K562 (cell line): ENCODE data around the gene DIRAS1. TPM values are rescaled to one million over a fixed set of nuclear protein-coding genes. Genes with fewer than 3 reads are reported as not detected.

Source experiments
- polyA plus RNA-seq, 8 experiments: library from polyadenylated mRNA; depleted of rRNA in 4 of 8; stranded (reverse) in 5 of 8; unstranded in 3 of 8; fragments of >200 nt; fragmentation: Nextera tagmentation in 2 of 8; fragmentation: Illumina TruSeq in 1 of 8; extraction: Ambion mirVana in 2 of 8; extraction: Trizol in 1 of 8; gene quantifications; 2 replicates each; pipeline versions ENCODE4 v1.2.1 to v1.2.3, GENCODE V29; 2011 to 2014; ENCODE audit warnings: inconsistent platforms in 1 of 8, missing spikeins in 1 of 8
- total RNA-seq, 7 experiments: library from RNA; depleted of rRNA in 6 of 7; stranded (reverse); fragments of >200 nt in 6 of 7; fragmentation: Illumina TruSeq in 2 of 7; extraction: Trizol in 2 of 7; gene quantifications; 2 replicates each; pipeline versions ENCODE4 v1.2.1 to v1.2.3, GENCODE V29; 2011 to 2021; ENCODE audit warnings: low replicate concordance in 1 of 7

DIRAS1 gene
- total and polyA plus RNA-seq, 9 of the 15 experiments (the other 6 are each of a cell fraction or from before 2014, with no cell fraction given), result 0.11 to 12.0 (median 2.9) TPM

Other genes starting within 250 kb of the DIRAS1 start
Only the 7 nearest of the 10 such genes appear.
- gene GNG7, start 18.7 kb downstream of the DIRAS1 start, total RNA-seq (2014; rRNA removed), result 0.09 TPM in 1 of 2 replicates, not detected in the other
- gene GNG7, start 18.7 kb downstream of the DIRAS1 start, total RNA-seq (2014; rRNA removed; fragmentation: Illumina TruSeq; extraction: Trizol), result 0.04 TPM in 1 of 2 replicates, not detected in the other
- gene GNG7, start 18.7 kb downstream of the DIRAS1 start, total RNA-seq (2015; rRNA removed; fragmentation: Illumina TruSeq; extraction: Trizol), result 0.04 TPM in 2 replicates
- gene GNG7, start 18.7 kb downstream of the DIRAS1 start, total RNA-seq (2021), result 0.11 and 0.20 TPM in 2 replicates
- 0.08 and 0.12 TPM in 2 replicates for gene GNG7, start 18.7 kb downstream of the DIRAS1 start, polyA plus RNA-seq (2011; rRNA removed)
- 0.04 TPM in 2 replicates for gene GNG7, start 18.7 kb downstream of the DIRAS1 start, polyA plus RNA-seq (2014; fragmentation: Illumina TruSeq; extraction: Trizol)
- under 1 TPM in 1 of 2 experiments, not detected in 1; 0.01 TPM for gene GNG7, start 18.7 kb downstream of the DIRAS1 start, polyA plus RNA-seq (2014; fragmentation: Nextera tagmentation; extraction: Ambion mirVana)
- 0.07 TPM in 1 of 2 replicates, not detected in the other for gene GNG7, start 18.7 kb downstream of the DIRAS1 start, polyA plus RNA-seq (2014; rRNA removed)
- gene SLC39A3, start 18.6 kb upstream of the DIRAS1 start, total RNA-seq (2014; rRNA removed), result 161 and 172 TPM in 2 replicates
- 58.6 and 93.5 TPM in 2 replicates for gene SLC39A3, start 18.6 kb upstream of the DIRAS1 start, total RNA-seq (2014; rRNA removed; fragmentation: Illumina TruSeq; extraction: Trizol)
- 87.1 and 91.3 TPM in 2 replicates for gene SLC39A3, start 18.6 kb upstream of the DIRAS1 start, total RNA-seq (2015; rRNA removed; fragmentation: Illumina TruSeq; extraction: Trizol)
- 149 and 152 TPM in 2 replicates for gene SLC39A3, start 18.6 kb upstream of the DIRAS1 start, total RNA-seq (2021)
- gene SLC39A3, start 18.6 kb upstream of the DIRAS1 start, polyA plus RNA-seq (2011; rRNA removed), result 127 and 145 TPM in 2 replicates
- 215 and 268 TPM in 2 replicates for gene SLC39A3, start 18.6 kb upstream of the DIRAS1 start, polyA plus RNA-seq (2014; fragmentation: Illumina TruSeq; extraction: Trizol)
- gene SLC39A3, start 18.6 kb upstream of the DIRAS1 start, polyA plus RNA-seq (2014; fragmentation: Nextera tagmentation; extraction: Ambion mirVana), result 1 to 10 TPM; 2.3 to 3.6 TPM
- 165 and 173 TPM in 2 replicates for gene SLC39A3, start 18.6 kb upstream of the DIRAS1 start, polyA plus RNA-seq (2014; rRNA removed)
- 73.2 and 106 TPM in 2 replicates for gene SGTA, start 61.9 kb upstream of the DIRAS1 start, total RNA-seq (2014; rRNA removed)
- gene SGTA, start 61.9 kb upstream of the DIRAS1 start, total RNA-seq (2014; rRNA removed; fragmentation: Illumina TruSeq; extraction: Trizol), result 16.2 and 18.1 TPM in 2 replicates
- 49.9 and 50.8 TPM in 2 replicates for gene SGTA, start 61.9 kb upstream of the DIRAS1 start, total RNA-seq (2015; rRNA removed; fragmentation: Illumina TruSeq; extraction: Trizol)
- 106 and 110 TPM in 2 replicates for gene SGTA, start 61.9 kb upstream of the DIRAS1 start, total RNA-seq (2021)
- 44.5 and 67.3 TPM in 2 replicates for gene SGTA, start 61.9 kb upstream of the DIRAS1 start, polyA plus RNA-seq (2011; rRNA removed)
- 72.3 and 101 TPM in 2 replicates for gene SGTA, start 61.9 kb upstream of the DIRAS1 start, polyA plus RNA-seq (2014; fragmentation: Illumina TruSeq; extraction: Trizol)
- 1 to 10 TPM; 1.4 to 4.8 TPM for gene SGTA, start 61.9 kb upstream of the DIRAS1 start, polyA plus RNA-seq (2014; fragmentation: Nextera tagmentation; extraction: Ambion mirVana)
- 87.3 and 89.9 TPM in 2 replicates for gene SGTA, start 61.9 kb upstream of the DIRAS1 start, polyA plus RNA-seq (2014; rRNA removed)
- gene THOP1, start 64.1 kb upstream of the DIRAS1 start, total RNA-seq (2014; rRNA removed), result 255 and 325 TPM in 2 replicates
- 43.6 and 58.2 TPM in 2 replicates for gene THOP1, start 64.1 kb upstream of the DIRAS1 start, total RNA-seq (2014; rRNA removed; fragmentation: Illumina TruSeq; extraction: Trizol)
- 97.6 and 106 TPM in 2 replicates for gene THOP1, start 64.1 kb upstream of the DIRAS1 start, total RNA-seq (2015; rRNA removed; fragmentation: Illumina TruSeq; extraction: Trizol)
- 193 and 203 TPM in 2 replicates for gene THOP1, start 64.1 kb upstream of the DIRAS1 start, total RNA-seq (2021)
- 96.1 and 122 TPM in 2 replicates for gene THOP1, start 64.1 kb upstream of the DIRAS1 start, polyA plus RNA-seq (2011; rRNA removed)
- 77.3 and 106 TPM in 2 replicates for gene THOP1, start 64.1 kb upstream of the DIRAS1 start, polyA plus RNA-seq (2014; fragmentation: Illumina TruSeq; extraction: Trizol)
- gene THOP1, start 64.1 kb upstream of the DIRAS1 start, polyA plus RNA-seq (2014; fragmentation: Nextera tagmentation; extraction: Ambion mirVana), result 1 to 10 TPM; 1.3 to 2.0 TPM
- gene THOP1, start 64.1 kb upstream of the DIRAS1 start, polyA plus RNA-seq (2014; rRNA removed), result 174 and 181 TPM in 2 replicates
- gene ZNF554, start 98.5 kb upstream of the DIRAS1 start, total RNA-seq (2014; rRNA removed), result 1.2 and 1.5 TPM in 2 replicates
- gene ZNF554, start 98.5 kb upstream of the DIRAS1 start, total RNA-seq (2014; rRNA removed; fragmentation: Illumina TruSeq; extraction: Trizol), result 1.0 and 1.4 TPM in 2 replicates
- gene ZNF554, start 98.5 kb upstream of the DIRAS1 start, total RNA-seq (2015; rRNA removed; fragmentation: Illumina TruSeq; extraction: Trizol), result 1.1 and 1.3 TPM in 2 replicates
- 1.3 and 1.8 TPM in 2 replicates for gene ZNF554, start 98.5 kb upstream of the DIRAS1 start, total RNA-seq (2021)
- gene ZNF554, start 98.5 kb upstream of the DIRAS1 start, polyA plus RNA-seq (2011; rRNA removed), result 1.3 and 1.5 TPM in 2 replicates
- 0.89 and 1.0 TPM in 2 replicates for gene ZNF554, start 98.5 kb upstream of the DIRAS1 start, polyA plus RNA-seq (2014; fragmentation: Illumina TruSeq; extraction: Trizol)
- under 1 TPM; 0.07 to 0.31 TPM for gene ZNF554, start 98.5 kb upstream of the DIRAS1 start, polyA plus RNA-seq (2014; fragmentation: Nextera tagmentation; extraction: Ambion mirVana)
- 1.1 and 1.4 TPM in 2 replicates for gene ZNF554, start 98.5 kb upstream of the DIRAS1 start, polyA plus RNA-seq (2014; rRNA removed)
- 2.0 TPM in 2 replicates for gene ZNF555, start 120.1 kb upstream of the DIRAS1 start, total RNA-seq (2014; rRNA removed)
- 6.0 and 6.8 TPM in 2 replicates for gene ZNF555, start 120.1 kb upstream of the DIRAS1 start, total RNA-seq (2014; rRNA removed; fragmentation: Illumina TruSeq; extraction: Trizol)
- 3.2 and 3.6 TPM in 2 replicates for gene ZNF555, start 120.1 kb upstream of the DIRAS1 start, total RNA-seq (2015; rRNA removed; fragmentation: Illumina TruSeq; extraction: Trizol)
- 4.0 and 5.4 TPM in 2 replicates for gene ZNF555, start 120.1 kb upstream of the DIRAS1 start, total RNA-seq (2021)
- 6.7 and 7.5 TPM in 2 replicates for gene ZNF555, start 120.1 kb upstream of the DIRAS1 start, polyA plus RNA-seq (2011; rRNA removed)
- gene ZNF555, start 120.1 kb upstream of the DIRAS1 start, polyA plus RNA-seq (2014; fragmentation: Illumina TruSeq; extraction: Trizol), result 4.6 and 5.4 TPM in 2 replicates
- 1 to 10 TPM; 4.4 to 6.1 TPM for gene ZNF555, start 120.1 kb upstream of the DIRAS1 start, polyA plus RNA-seq (2014; fragmentation: Nextera tagmentation; extraction: Ambion mirVana)
- 3.0 and 3.4 TPM in 2 replicates for gene ZNF555, start 120.1 kb upstream of the DIRAS1 start, polyA plus RNA-seq (2014; rRNA removed)
- gene ZNF556, start 146.0 kb upstream of the DIRAS1 start, total RNA-seq (2014; rRNA removed), result 0.12 and 0.36 TPM in 2 replicates
- 0.03 and 0.33 TPM in 2 replicates for gene ZNF556, start 146.0 kb upstream of the DIRAS1 start, total RNA-seq (2014; rRNA removed; fragmentation: Illumina TruSeq; extraction: Trizol)
- gene ZNF556, start 146.0 kb upstream of the DIRAS1 start, total RNA-seq (2015; rRNA removed; fragmentation: Illumina TruSeq; extraction: Trizol), result 0.11 TPM in 1 of 2 replicates, not detected in the other
- gene ZNF556, start 146.0 kb upstream of the DIRAS1 start, total RNA-seq (2021), result 0.11 TPM in 1 of 2 replicates, not detected in the other
- gene ZNF556, start 146.0 kb upstream of the DIRAS1 start, polyA plus RNA-seq (2011; rRNA removed), result not detected in 2 replicates
- gene ZNF556, start 146.0 kb upstream of the DIRAS1 start, polyA plus RNA-seq (2014; fragmentation: Illumina TruSeq; extraction: Trizol), result 0.01 and 0.06 TPM in 2 replicates
- under 1 TPM; 0.01 to 0.10 TPM for gene ZNF556, start 146.0 kb upstream of the DIRAS1 start, polyA plus RNA-seq (2014; fragmentation: Nextera tagmentation; extraction: Ambion mirVana)
- 0.08 and 0.09 TPM in 2 replicates for gene ZNF556, start 146.0 kb upstream of the DIRAS1 start, polyA plus RNA-seq (2014; rRNA removed)